ENCODE results near the gene RABGAP1L. TPM values are rescaled to one million over a fixed set of nuclear protein-coding genes. Genes with fewer than 3 reads are reported as not detected.
"Not testable (repeated sequence)": the region's sequence is repeated elsewhere in the genome, so short reads cannot be mapped to it uniquely, and the experiment has no call there.

RABGAP1L gene
- total and polyA plus RNA-seq, 12 donors = 13.0 to 167 (median 109) TPM

GRCh38 chr1:174406421-174406820, 247.1 kb downstream of the RABGAP1L start:
- H3K36me3 ChIP-seq = peaks cover 0 to 6% (median 0%) of the 10 kb centered on the region in 9 donors
- WGBS, 2 donors = 94 to 95% methylated on average over 4 of the region's 4 CpGs
- DNase-seq (no peak), ATAC-seq (no peak)
- peaks cover 0 to 9% (median 0%) of the 10 kb centered on the region in 9 donors for H3K4me1 ChIP-seq
- no peaks in the 10 kb centered on the region for H3K9me3 ChIP-seq
- no peak for TF ChIP-seq CTCF (IDR thresholded peaks at IDR 0.05)
- no peak overlapping the region for H3K4me3 ChIP-seq
- intact Hi-C loops (cut with DNase I) = no loop called here
- H3K27me3 ChIP-seq = no peaks in the 10 kb centered on the region
- no peak overlapping the region for H3K27ac ChIP-seq

GRCh38 chr1:174407665-174408064, 248.3 kb downstream of the RABGAP1L start:
- Histone ChIP-seq H3K36me3 (no peaks in the 10 kb centered on the region), H3K27ac (no peak overlapping the region), H3K9me3 (peaks cover 0 to 8% (median 0%) of the 10 kb centered on the region in 11 donors), H3K4me1 (peaks cover 0 to 9% (median 0%) of the 10 kb centered on the region in 9 donors), H3K4me3 (no peak overlapping the region), H3K27me3 (no peaks in the 10 kb centered on the region)
- intact Hi-C loops (cut with DNase I) = no loop called here
- WGBS, 2 donors = 90 to 94% methylated on average over 3 of the region's 3 CpGs
- DNase-seq (no peak), ATAC-seq (no peak)
- TF ChIP-seq CTCF (IDR thresholded peaks at IDR 0.05) = no peak

GRCh38 chr1:174408146-174408545, 248.8 kb downstream of the RABGAP1L start:
- no peak overlapping the region for H3K27ac ChIP-seq
- H3K4me1 ChIP-seq = peaks cover 0 to 9% (median 0%) of the 10 kb centered on the region in 9 donors
- WGBS, 2 donors = 69 to 74% methylated on average over 2 of the region's 2 CpGs
- H3K36me3 ChIP-seq = no peaks in the 10 kb centered on the region
- no peak for DNase-seq
- no peak for TF ChIP-seq CTCF (IDR thresholded peaks at IDR 0.05)
- no peak overlapping the region for H3K4me3 ChIP-seq
- H3K27me3 ChIP-seq = no peaks in the 10 kb centered on the region
- no peak for ATAC-seq
- intact Hi-C loops (cut with DNase I) = no loop called here
- H3K9me3 ChIP-seq = peaks cover 0 to 8% (median 0%) of the 10 kb centered on the region in 11 donors

GRCh38 chr1:174409801-174410200, 250.5 kb downstream of the RABGAP1L start:
- H3K36me3 ChIP-seq, H3K9me3 ChIP-seq, ATAC-seq, H3K27me3 ChIP-seq, DNase-seq, H3K27ac ChIP-seq, H3K4me3 ChIP-seq: not testable (repeated sequence)
- intact Hi-C loops (cut with DNase I) = loop anchor here in 2 of 10 donors (10.0 kb wide), 2 partner anchors 135 to 315 kb away; no protein-coding TSS in a partner anchor
- H3K4me1 ChIP-seq = peaks cover 0 to 10% (median 0%) of the 10 kb centered on the region in 9 donors
- 96 to 99% methylated on average over 3 of the region's 3 CpGs for WGBS, 2 donors

GRCh38 chr1:174413632-174414031, 254.3 kb downstream of the RABGAP1L start:
- DNase-seq (no peak), ATAC-seq (peak in 3 of 8 donors; percentile 14 to 39 (median 20))
- H3K4me3 ChIP-seq = peak overlapping the region in 1 of 10 donors; percentile 20
- peak in 6 of 9 donors; percentile 31 to 46 (median 35) for TF ChIP-seq CTCF (IDR thresholded peaks at IDR 0.05)
- no peaks in the 10 kb centered on the region for H3K36me3 ChIP-seq
- no peaks in the 10 kb centered on the region for H3K27me3 ChIP-seq
- peaks cover 0 to 8% (median 0%) of the 10 kb centered on the region in 11 donors for H3K9me3 ChIP-seq
- 65 to 68% methylated on average over 4 of the region's 4 CpGs for WGBS, 2 donors
- intact Hi-C loops (cut with DNase I) = loop anchor here in 2 of 10 donors (10.0 kb wide), 2 partner anchors 139 to 311 kb away; no protein-coding TSS in a partner anchor
- no peak overlapping the region for H3K27ac ChIP-seq
- H3K4me1 ChIP-seq = peaks cover 0 to 10% (median 0%) of the 10 kb centered on the region in 9 donors
